ENCODE results near the gene DCAF4L1.

DCAF4L1 gene, protein sequence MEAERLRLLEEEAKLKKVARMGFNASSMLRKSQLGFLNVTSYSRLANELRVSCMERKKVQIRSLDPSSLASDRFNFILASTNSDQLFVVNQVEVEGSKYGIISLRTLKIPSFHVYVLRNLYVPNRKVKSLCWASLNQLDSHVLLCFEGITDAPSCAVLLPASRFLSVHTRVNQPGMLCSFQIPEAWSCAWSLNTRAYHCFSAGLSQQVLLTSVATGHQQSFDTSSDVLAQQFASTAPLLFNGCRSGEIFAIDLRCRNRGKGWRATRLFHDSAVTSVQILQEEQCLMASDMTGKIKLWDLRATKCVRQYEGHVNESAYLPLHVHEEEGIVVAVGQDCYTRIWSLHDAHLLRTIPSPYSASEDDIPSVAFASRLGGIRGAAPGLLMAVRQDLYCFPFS

GRCh38 chr4:41981456-41981855 is at the start of gene DCAF4L1:
Gene DCAF4L1, plus strand, starts transcription at chr4:41981756. Its CDS starts 37 bp downstream, at chr4:41981793.
- no peak for TF ChIP-seq POLR2A (IDR thresholded peaks at IDR 0.05; ENCODE audit: low read depth, low read length)
- FAIRE-seq (no peak), DNase-seq (ENCODE audit: insufficient read length, low spot score) (no peak)

- DNase-seq (ENCODE audit: insufficient read length, low spot score) = no peak
- TF ChIP-seq POLR2A (IDR thresholded peaks at IDR 0.05; ENCODE audit: low read depth, low read length) = no peak
- no peak for FAIRE-seq
These were observed 48.6 kb upstream of the DCAF4L1 start for GRCh38 chr4:41932988-41933387.

DNA sequence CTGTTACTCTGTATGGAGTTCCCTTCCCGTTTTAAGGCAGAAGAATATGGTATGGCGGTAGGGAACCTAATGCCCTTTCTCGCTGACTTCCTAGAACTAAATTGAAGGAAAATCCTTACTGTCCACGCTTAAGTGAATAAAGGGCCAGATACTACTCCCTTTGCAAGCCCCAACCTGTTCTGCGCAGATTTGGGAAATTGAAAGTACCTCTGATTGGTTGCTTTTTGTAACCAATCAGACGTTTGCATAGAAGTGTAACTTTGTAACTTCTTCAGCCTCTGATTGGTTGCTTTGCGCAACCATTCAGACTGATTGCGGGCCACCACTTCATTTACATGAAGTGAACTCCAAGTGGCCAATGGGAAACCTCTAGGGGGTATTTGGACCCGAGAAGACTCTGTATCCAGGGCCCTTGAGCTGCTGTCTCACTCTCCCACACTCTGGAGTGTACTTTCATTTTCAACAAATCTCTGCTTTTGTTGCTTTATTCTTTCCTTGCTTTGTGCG is 47.5 kb upstream of the DCAF4L1 start:
- DNase-seq (ENCODE audit: insufficient read length, low spot score) (no peak), FAIRE-seq (peak; percentile 89)
- no peak for TF ChIP-seq POLR2A (IDR thresholded peaks at IDR 0.05; ENCODE audit: low read depth, low read length)

DNA sequence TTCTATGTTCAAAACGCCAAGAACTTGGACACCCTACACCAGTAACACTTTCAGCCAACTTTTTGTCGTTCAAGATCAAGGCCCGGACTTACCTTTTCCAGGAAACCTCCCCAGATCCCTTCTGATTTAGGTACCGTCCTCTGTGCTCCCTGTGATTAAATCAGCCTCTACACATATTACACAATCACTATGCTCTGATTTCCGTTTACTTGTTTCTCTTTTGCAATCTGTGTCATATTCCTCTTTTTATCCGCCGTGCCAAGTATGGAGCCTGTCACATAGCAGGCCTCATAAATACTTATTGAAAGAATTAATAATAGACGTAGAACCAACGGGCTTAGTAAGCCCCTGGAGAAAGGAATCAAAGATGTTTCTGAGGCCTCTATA is 47.0 kb upstream of the DCAF4L1 start:
- TF ChIP-seq POLR2A (IDR thresholded peaks at IDR 0.05; ENCODE audit: low read depth, low read length) = no peak
- DNase-seq (ENCODE audit: insufficient read length, low spot score) (no peak), FAIRE-seq (no peak)

GRCh38 chr4:41934901-41935651 is 46.5 kb upstream of the DCAF4L1 start, which contains the start of gene TMEM33:
Gene TMEM33, plus strand, starts transcription at chr4:41935429. Its CDS starts 56 bp downstream, at chr4:41935485.
- DNase-seq (ENCODE audit: insufficient read length, low spot score) (peak; percentile 44), FAIRE-seq (peak; percentile 79)
- peak; percentile 45; the same call in 1 of the 2 replicates for TF ChIP-seq POLR2A (IDR thresholded peaks at IDR 0.05; ENCODE audit: low read depth, low read length)

GRCh38 chr4:41935652-41936021 is 45.9 kb upstream of the DCAF4L1 start:
- no peak for TF ChIP-seq POLR2A (IDR thresholded peaks at IDR 0.05; ENCODE audit: low read depth, low read length)
- no peak for DNase-seq (ENCODE audit: insufficient read length, low spot score)
- no peak for FAIRE-seq

GRCh38 chr4:41939016-41939626 is 42.4 kb upstream of the DCAF4L1 start:
- no peak for FAIRE-seq
- TF ChIP-seq POLR2A (IDR thresholded peaks at IDR 0.05; ENCODE audit: low read depth, low read length) = no peak
- no peak for DNase-seq (ENCODE audit: insufficient read length, low spot score)

DNA sequence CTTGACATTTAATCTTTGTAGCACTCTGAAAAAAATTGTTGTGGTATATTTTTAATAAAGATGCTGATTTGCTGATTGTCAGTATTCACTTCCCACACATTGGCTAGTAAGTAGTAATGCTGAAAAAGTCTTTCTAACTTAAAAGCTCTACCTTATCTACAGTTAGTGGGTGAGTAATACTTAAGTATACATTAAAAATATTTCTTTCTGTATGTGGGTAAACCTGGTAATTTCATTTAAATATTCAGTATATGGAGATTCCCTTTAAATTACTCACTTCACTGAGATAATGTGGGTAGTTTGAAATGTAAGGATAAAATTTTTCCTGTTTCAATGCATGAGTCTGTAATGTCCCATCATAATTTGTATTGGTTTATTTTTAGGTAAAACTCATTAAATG is 40.7 kb upstream of the DCAF4L1 start:
- no peak for TF ChIP-seq POLR2A (IDR thresholded peaks at IDR 0.05; ENCODE audit: low read depth, low read length)
- no peak for FAIRE-seq

GRCh38 chr4:41943506-41943905 is 38.0 kb upstream of the DCAF4L1 start:
- no peak for FAIRE-seq
- no peak for DNase-seq (ENCODE audit: insufficient read length, low spot score)
- TF ChIP-seq POLR2A (IDR thresholded peaks at IDR 0.05; ENCODE audit: low read depth, low read length) = no peak

More for the DNA sequence above, 40.7 kb upstream of the DCAF4L1 start:
- no peak for DNase-seq (ENCODE audit: insufficient read length, low spot score)

GRCh38 chr4:41944089-41944488 is 37.5 kb upstream of the DCAF4L1 start:
- FAIRE-seq (no peak), DNase-seq (ENCODE audit: insufficient read length, low spot score) (no peak)
- no peak for TF ChIP-seq POLR2A (IDR thresholded peaks at IDR 0.05; ENCODE audit: low read depth, low read length)

GRCh38 chr4:41949531-41949930 is 32.0 kb upstream of the DCAF4L1 start:
- no peak for DNase-seq (ENCODE audit: insufficient read length, low spot score)

GRCh38 chr4:41957634-41958033 is 23.9 kb upstream of the DCAF4L1 start:
- no peak for DNase-seq (ENCODE audit: insufficient read length, low spot score)

More at GRCh38 chr4:41949531-41949930, 32.0 kb upstream of the DCAF4L1 start:
- FAIRE-seq = no peak
- no peak for TF ChIP-seq POLR2A (IDR thresholded peaks at IDR 0.05; ENCODE audit: low read depth, low read length)

GRCh38 chr4:41963105-41963504 is 18.5 kb upstream of the DCAF4L1 start:
- no peak for TF ChIP-seq POLR2A (IDR thresholded peaks at IDR 0.05; ENCODE audit: low read depth, low read length)
- DNase-seq (ENCODE audit: insufficient read length, low spot score) (no peak), FAIRE-seq (no peak)

More at GRCh38 chr4:41957634-41958033, 23.9 kb upstream of the DCAF4L1 start:
- FAIRE-seq = no peak
- no peak for TF ChIP-seq POLR2A (IDR thresholded peaks at IDR 0.05; ENCODE audit: low read depth, low read length)

GRCh38 chr4:41964401-41964800 is 17.2 kb upstream of the DCAF4L1 start:
- DNase-seq (ENCODE audit: insufficient read length, low spot score) = no peak
- no peak for TF ChIP-seq POLR2A (IDR thresholded peaks at IDR 0.05; ENCODE audit: low read depth, low read length)
- FAIRE-seq = no peak

Measured in H54 (cell line).